HL-60 (cell line): Measurements from ENCODE around the gene DEF6.

Source experiments
- CTCF ChIP-seq: IDR thresholded peaks from one replicate; pipeline ENCODE4 v1.5.1; 2011; ENCODE audit warnings: low read length, control low read depth, inconsistent platforms; ENCODE audit not compliant: insufficient read depth
- POLR2AphosphoS5 ChIP-seq: IDR thresholded peaks from 2 replicates; pipeline ENCODE4 v1.6.1; 2012; ENCODE audit warnings: low read depth
- TF ChIP-seq, protein P1 (sequence below): IDR thresholded peaks from 2 replicates; pipeline ENCODE4 v1.6.1; 2012; ENCODE audit warnings: low read depth; ENCODE audit not compliant: insufficient replicate concordance

DNA sequence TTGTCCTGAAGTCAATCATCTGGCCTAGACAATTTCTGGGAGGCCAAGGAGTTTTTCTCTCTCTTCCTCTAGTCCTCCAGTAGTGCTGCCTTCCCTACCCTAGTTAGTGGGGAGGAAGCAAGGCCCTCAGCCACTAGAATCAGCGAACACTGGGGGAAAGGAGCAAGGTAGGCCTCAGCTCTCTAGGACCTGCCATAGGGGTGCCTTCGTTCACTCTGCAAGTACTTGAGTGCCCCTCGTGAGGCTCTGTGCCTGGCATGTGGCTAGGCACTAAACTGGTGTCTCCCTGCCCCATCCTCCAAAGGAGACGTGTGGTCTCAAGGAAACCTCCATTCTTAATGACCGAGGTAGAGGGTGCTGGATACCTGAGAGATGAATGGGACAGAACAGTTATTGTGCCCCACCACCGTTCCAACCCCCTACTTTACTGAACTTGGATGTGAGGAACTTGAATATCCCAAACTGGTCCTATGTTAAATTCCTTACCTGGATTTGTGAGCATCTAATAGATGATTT is 1.1 kb downstream of the DEF6 start:
- TF ChIP-seq CTCF (no peak), POLR2AphosphoS5 (no peak)
- TF ChIP-seq, protein P1, sequence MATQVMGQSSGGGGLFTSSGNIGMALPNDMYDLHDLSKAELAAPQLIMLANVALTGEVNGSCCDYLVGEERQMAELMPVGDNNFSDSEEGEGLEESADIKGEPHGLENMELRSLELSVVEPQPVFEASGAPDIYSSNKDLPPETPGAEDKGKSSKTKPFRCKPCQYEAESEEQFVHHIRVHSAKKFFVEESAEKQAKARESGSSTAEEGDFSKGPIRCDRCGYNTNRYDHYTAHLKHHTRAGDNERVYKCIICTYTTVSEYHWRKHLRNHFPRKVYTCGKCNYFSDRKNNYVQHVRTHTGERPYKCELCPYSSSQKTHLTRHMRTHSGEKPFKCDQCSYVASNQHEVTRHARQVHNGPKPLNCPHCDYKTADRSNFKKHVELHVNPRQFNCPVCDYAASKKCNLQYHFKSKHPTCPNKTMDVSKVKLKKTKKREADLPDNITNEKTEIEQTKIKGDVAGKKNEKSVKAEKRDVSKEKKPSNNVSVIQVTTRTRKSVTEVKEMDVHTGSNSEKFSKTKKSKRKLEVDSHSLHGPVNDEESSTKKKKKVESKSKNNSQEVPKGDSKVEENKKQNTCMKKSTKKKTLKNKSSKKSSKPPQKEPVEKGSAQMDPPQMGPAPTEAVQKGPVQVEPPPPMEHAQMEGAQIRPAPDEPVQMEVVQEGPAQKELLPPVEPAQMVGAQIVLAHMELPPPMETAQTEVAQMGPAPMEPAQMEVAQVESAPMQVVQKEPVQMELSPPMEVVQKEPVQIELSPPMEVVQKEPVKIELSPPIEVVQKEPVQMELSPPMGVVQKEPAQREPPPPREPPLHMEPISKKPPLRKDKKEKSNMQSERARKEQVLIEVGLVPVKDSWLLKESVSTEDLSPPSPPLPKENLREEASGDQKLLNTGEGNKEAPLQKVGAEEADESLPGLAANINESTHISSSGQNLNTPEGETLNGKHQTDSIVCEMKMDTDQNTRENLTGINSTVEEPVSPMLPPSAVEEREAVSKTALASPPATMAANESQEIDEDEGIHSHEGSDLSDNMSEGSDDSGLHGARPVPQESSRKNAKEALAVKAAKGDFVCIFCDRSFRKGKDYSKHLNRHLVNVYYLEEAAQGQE = no peak
